Measurements from ENCODE around the gene HELZ. TPM values are rescaled to one million over a fixed set of nuclear protein-coding genes. Genes with fewer than 3 reads are reported as not detected.
A peak's percentile ranks its signal among the peaks of the same experiment; 100 is the strongest.

Gene HELZ
- polyA plus RNA-seq, 1 of the 3 experiments (the other 2 are of a cell fraction) = 4.3 TPM

GRCh38 chr17:67168496-67168895 is 76.5 kb downstream of the HELZ start:
- Histone ChIP-seq H3K27ac (ENCODE audit: low read depth in 2 of 2, low read length in 1 of 2) (no peak overlapping the region), H3K9me3 (no peaks in the 10 kb centered on the region), H3K4me3 (ENCODE audit: low read depth in 2 of 2, low read length in 1 of 2) (no peak overlapping the region), H3K4me1 (ENCODE audit: control insufficient read depth in 1 of 2, insufficient read depth in 2 of 2, low read depth in 1 of 2, low read length in 1 of 2) (no peaks in the 10 kb centered on the region; a peak in 1 of 4 replicates), H3K9ac (no peak overlapping the region), H4K20me1 (ENCODE audit: insufficient read depth) (no peaks in the 10 kb centered on the region), H3K4me2 (no peak overlapping the region), H3K27me3 (ENCODE audit: insufficient read depth) (no peaks in the 10 kb centered on the region), H3K9me2 (no peaks in the 10 kb centered on the region), H3K36me3 (replicated peaks in 1 of 2; ENCODE audit: control insufficient read depth in 1 of 2, insufficient read depth in 2 of 2, low read length in 1 of 2) (peaks cover 45 to 57% of the 10 kb centered on the region in 2 experiments), H2AFZ (ENCODE audit: low read depth) (no peak overlapping the region), H3F3A (replicated peaks; ENCODE audit: insufficient read depth) (no peaks in the 10 kb centered on the region), H3K79me2 (ENCODE audit: insufficient read depth) (no peaks in the 10 kb centered on the region)
- 99% methylated on average over 4 of the region's 4 CpGs for WGBS (ENCODE audit: low lambda C conversion rate)
- ChIA-PET POLR2A (no interaction called here), CTCF (interaction anchor here (1.1 to 1.5 kb wide), 2 partner anchors 32 to 254 kb away, joined by 4 to 5 read pairs; no protein-coding TSS in a partner anchor)
- DNase-seq = no peak
- no peak for TF ChIP-seq RCOR1 (IDR thresholded peaks at IDR 0.05; ENCODE audit: low read length)
- no peak for TF ChIP-seq SMC3 (IDR thresholded peaks at IDR 0.05; ENCODE audit: low read depth, low read length)
- no peak for TF ChIP-seq RFX5 (IDR thresholded peaks at IDR 0.05; ENCODE audit: low read length)
- TF ChIP-seq YY1 (IDR thresholded peaks at IDR 0.05; ENCODE audit: low read depth) = no peak
- no peak for TF ChIP-seq GABPA (IDR thresholded peaks at IDR 0.05; ENCODE audit: low read depth)
- TF ChIP-seq FOSL2 (IDR thresholded peaks at IDR 0.05; ENCODE audit: borderline replicate concordance, low read depth) = no peak
- TF ChIP-seq, protein P1, sequence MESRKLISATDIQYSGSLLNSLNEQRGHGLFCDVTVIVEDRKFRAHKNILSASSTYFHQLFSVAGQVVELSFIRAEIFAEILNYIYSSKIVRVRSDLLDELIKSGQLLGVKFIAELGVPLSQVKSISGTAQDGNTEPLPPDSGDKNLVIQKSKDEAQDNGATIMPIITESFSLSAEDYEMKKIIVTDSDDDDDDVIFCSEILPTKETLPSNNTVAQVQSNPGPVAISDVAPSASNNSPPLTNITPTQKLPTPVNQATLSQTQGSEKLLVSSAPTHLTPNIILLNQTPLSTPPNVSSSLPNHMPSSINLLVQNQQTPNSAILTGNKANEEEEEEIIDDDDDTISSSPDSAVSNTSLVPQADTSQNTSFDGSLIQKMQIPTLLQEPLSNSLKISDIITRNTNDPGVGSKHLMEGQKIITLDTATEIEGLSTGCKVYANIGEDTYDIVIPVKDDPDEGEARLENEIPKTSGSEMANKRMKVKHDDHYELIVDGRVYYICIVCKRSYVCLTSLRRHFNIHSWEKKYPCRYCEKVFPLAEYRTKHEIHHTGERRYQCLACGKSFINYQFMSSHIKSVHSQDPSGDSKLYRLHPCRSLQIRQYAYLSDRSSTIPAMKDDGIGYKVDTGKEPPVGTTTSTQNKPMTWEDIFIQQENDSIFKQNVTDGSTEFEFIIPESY (IDR thresholded peaks at IDR 0.05; ENCODE audit: borderline replicate concordance, low read depth) = no peak
- no peak for TF ChIP-seq FOXM1 (IDR thresholded peaks at IDR 0.05; ENCODE audit: low read depth)
- TF ChIP-seq TCF12 (IDR thresholded peaks at IDR 0.05) = no peak
- TF ChIP-seq, protein P2, sequence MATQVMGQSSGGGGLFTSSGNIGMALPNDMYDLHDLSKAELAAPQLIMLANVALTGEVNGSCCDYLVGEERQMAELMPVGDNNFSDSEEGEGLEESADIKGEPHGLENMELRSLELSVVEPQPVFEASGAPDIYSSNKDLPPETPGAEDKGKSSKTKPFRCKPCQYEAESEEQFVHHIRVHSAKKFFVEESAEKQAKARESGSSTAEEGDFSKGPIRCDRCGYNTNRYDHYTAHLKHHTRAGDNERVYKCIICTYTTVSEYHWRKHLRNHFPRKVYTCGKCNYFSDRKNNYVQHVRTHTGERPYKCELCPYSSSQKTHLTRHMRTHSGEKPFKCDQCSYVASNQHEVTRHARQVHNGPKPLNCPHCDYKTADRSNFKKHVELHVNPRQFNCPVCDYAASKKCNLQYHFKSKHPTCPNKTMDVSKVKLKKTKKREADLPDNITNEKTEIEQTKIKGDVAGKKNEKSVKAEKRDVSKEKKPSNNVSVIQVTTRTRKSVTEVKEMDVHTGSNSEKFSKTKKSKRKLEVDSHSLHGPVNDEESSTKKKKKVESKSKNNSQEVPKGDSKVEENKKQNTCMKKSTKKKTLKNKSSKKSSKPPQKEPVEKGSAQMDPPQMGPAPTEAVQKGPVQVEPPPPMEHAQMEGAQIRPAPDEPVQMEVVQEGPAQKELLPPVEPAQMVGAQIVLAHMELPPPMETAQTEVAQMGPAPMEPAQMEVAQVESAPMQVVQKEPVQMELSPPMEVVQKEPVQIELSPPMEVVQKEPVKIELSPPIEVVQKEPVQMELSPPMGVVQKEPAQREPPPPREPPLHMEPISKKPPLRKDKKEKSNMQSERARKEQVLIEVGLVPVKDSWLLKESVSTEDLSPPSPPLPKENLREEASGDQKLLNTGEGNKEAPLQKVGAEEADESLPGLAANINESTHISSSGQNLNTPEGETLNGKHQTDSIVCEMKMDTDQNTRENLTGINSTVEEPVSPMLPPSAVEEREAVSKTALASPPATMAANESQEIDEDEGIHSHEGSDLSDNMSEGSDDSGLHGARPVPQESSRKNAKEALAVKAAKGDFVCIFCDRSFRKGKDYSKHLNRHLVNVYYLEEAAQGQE (IDR thresholded peaks at IDR 0.05; ENCODE audit: low read depth, low read length) = no peak

GRCh38 chr17:67165201-67165600 is 79.8 kb downstream of the HELZ start:
- H3K4me2 ChIP-seq = no peak overlapping the region
- no peaks in the 10 kb centered on the region for H3K9me3 ChIP-seq
- CTCF ChIA-PET = interaction anchor here (0.8 to 1.3 kb wide), 2 partner anchors 37 to 437 kb away, joined by 3 to 5 read pairs; no protein-coding TSS in a partner anchor
- H3K27me3 ChIP-seq (ENCODE audit: insufficient read depth) = no peaks in the 10 kb centered on the region
- peaks cover 0 to 16% of the 10 kb centered on the region in 2 experiments; a peak in 2 of 4 replicates for H3K4me1 ChIP-seq (ENCODE audit: control insufficient read depth in 1 of 2, insufficient read depth in 2 of 2, low read depth in 1 of 2, low read length in 1 of 2)
- H3K79me2 ChIP-seq (ENCODE audit: insufficient read depth) = no peaks in the 10 kb centered on the region
- POLR2A ChIA-PET = interaction anchor here (1.2 kb wide), 1 partner anchor 145 kb away, joined by 3 read pairs; no protein-coding TSS in a partner anchor
- 95% methylated on average over 6 of the region's 6 CpGs for WGBS (ENCODE audit: low lambda C conversion rate)
- H3K9ac ChIP-seq = no peak overlapping the region
- no peaks in the 10 kb centered on the region for H4K20me1 ChIP-seq (ENCODE audit: insufficient read depth)
- no peak overlapping the region for H2AFZ ChIP-seq (ENCODE audit: low read depth)
- H3K27ac ChIP-seq (ENCODE audit: low read depth in 2 of 2, low read length in 1 of 2) = peak overlapping the region in 1 of 2 experiments; percentile 47; a peak in 2 of 4 replicates
- H3K36me3 ChIP-seq (replicated peaks in 1 of 2; ENCODE audit: control insufficient read depth in 1 of 2, insufficient read depth in 2 of 2, low read length in 1 of 2) = peaks cover 62 to 63% of the 10 kb centered on the region in 2 experiments
- no peak for DNase-seq
- H3K9me2 ChIP-seq = no peaks in the 10 kb centered on the region
- H3F3A ChIP-seq (replicated peaks; ENCODE audit: insufficient read depth) = no peaks in the 10 kb centered on the region
- no peak for TF ChIP-seq RCOR1 (IDR thresholded peaks at IDR 0.05; ENCODE audit: low read length)
- TF ChIP-seq POLR2AphosphoS5 (IDR thresholded peaks at IDR 0.05; ENCODE audit: low read depth, low read length) = no peak
- TF ChIP-seq CHD2 (IDR thresholded peaks at IDR 0.05; ENCODE audit: low read length, partially characterized antibody) = no peak
- TF ChIP-seq, protein P1 (IDR thresholded peaks at IDR 0.05; ENCODE audit: borderline replicate concordance, low read depth) = no peak
- no peak for TF ChIP-seq SIN3A (IDR thresholded peaks at IDR 0.05; ENCODE audit: borderline replicate concordance, low read depth, low read length)
- no peak for TF ChIP-seq YY1 (IDR thresholded peaks at IDR 0.05; ENCODE audit: low read depth)
- no peak for TF ChIP-seq MEF2A (IDR thresholded peaks at IDR 0.05; ENCODE audit: borderline replicate concordance, low read depth)
- no peak for TF ChIP-seq TCF12 (IDR thresholded peaks at IDR 0.05)
- H3K4me3 ChIP-seq (ENCODE audit: low read depth in 2 of 2, low read length in 1 of 2) = no peak overlapping the region
